ENCODE measurements around the gene DEPDC5.

Gene DEPDC5

DNA sequence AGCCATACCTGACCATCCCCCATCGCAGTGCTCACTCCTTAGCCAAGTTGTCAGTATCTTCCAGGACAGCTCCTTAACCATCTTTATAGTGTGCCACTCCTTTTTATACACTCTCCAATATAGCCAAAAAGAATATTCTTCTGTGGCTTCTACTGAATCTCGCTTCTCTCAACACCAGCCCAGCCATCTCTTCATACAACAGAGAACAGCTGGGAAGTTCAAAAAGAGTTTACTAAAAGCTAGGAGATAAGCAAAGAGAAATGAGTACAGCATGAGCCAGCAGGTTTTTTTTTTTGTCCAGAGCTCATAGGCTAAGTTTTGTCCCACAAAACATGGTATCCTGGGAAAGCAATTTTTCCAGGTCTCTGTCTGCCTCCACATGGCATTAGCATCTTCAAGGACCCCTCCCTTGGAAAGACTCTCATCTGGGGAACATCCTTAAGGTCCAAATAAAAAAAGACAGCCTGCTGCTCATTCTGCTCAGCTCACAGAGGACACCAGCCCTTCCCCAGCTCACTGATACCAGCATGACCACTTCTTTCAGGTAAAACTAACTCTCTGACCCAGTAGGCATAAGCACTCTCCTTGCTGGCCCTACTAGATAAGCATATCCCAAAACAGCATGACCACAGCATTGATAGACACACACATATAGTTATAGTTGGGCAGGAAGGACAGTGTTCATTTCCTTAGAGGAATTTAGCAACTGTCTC lies 141.7 kb downstream of the DEPDC5 start:
- DNase-seq (ENCODE audit: low spot score), result no peak

DNA sequence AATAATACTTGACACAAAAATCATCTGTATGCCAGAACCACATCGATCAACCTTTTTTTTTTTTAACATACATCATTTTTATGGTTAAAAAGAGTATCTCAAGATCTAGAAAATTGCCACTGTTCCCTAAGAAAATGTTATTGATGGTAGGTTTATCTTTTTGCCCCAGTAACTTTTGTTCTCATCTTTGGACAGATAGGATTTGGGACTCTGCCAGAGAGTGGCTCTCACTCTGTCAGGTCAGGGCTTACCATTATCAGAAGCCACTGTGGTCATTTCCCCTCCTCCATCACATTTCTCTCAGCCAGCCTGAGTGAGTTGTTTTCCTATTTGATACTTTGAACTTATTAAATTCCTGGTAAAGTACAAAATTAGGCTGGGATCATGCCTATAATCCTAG lies 142.7 kb downstream of the DEPDC5 start:
- DNase-seq (ENCODE audit: low spot score), result no peak

DNA sequence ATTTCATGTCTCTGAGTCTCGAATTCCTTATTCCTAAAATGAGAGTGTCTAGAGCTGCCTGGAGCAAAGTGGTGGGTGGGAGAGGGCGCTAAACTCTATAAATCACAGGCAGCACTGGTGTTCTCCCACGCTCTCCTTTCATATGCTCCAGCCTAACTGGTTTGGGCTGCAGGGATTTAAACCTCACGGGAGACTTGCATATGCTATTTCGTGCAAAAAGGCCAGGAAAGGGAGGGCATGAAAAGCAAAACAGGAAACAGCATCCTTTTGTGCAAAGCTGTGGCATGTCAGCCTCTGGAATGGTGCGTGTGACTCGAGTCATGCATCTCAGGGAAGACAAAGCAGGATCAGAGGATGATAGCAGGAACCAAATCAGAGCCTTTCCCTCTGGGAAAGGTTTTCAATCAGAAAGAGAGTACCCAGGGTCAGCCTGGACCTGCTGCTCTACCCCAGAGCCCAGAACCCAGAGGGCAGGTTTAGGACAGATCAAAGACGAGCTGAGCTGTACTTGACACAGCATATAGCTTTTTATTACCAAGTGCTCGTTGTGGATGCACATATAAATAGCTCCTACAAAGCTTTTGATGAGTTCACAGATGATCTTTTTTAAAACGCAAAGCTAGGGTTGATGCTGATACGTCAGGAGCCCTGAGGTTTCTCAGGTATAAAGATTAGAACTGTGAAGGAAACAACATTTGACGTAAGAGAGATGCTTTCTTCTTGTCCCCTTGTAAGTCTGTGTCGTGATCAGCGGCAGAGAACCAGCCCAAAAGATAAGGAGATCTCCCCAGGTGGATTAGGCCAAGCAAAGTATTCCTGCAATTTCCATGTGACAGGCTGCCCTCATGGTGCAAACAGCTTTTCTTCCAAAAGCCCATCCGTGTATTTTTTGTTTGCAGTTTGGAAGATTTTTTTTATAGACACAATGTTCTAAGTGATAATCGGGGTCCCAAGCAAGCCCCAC lies 144.3 kb downstream of the DEPDC5 start:
- no peak for DNase-seq (ENCODE audit: low spot score)

DNA sequence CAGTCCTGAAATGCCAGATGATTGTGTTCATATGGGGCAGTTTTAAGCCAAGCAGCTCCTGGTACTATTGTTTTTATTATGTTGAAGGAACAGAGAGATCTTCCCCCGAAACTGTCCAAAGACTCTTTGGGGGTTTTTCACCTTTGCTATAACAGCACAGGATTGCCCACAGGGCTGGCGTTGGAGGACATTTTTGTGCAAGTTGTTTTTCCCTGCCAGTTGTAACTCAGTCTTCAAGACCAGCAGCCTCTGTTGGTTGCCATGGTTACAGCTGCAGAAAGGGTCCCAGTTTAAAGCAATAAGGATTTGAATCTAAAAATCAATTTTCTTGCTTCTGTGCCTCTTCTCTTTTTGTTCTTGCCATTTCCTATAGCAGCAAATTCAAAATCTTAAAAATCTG lies 145.1 kb downstream of the DEPDC5 start:
- no peak for DNase-seq (ENCODE audit: low spot score)

DNA sequence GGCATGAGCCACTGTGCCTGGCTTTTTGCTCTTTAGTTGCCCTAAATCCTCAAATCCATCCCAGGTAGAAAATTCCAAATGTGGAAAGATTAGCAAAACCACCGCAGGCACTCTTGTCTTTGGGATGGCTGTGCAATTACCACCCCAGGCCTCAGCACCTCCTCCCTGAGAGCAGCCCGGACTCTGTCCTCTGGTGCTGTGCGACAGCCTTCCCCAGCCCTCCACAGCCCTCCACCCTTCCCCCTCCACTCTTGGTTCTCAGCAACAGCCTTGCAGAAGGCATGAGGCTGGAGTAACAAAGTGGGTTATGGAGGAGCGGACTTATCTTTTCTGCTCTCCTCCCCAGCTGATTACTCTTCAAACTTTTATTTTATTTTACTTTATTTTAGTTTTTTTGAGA lies 145.8 kb downstream of the DEPDC5 start:
- no peak for DNase-seq (ENCODE audit: low spot score)

DNA sequence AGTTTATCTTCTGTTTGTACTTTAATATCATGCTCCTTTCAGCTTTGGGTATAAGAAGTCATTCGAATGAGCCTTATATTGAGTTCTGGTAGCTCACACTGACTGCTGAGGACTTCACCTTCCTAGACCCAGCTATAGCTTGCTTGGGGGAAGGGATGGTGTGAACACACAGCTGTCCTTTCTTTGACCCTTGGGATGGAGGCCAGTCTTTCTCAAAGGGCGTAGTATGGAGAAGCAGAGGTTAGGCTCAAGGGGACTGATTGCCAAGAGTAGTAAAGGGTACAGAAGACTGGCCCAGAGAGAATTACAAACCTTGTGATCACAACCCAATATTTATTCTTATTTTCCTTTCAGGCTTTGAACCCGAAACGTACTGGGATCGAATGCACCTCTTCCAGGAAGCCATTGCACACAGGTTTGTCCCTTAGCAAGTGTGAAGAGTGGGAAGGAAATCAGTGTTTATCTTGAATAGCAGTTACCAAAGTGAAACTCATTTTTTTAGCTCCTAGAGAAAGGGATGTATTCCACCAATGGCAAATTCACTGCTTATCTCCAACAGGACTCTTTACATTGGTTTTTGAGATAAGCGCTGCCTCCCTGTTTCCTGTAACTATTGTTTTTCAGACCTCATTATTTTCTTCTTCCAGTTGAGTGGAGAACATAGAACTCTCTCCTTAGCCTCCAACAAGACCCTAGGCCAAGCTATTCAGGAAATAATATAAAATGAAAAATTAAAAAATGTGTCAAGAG lies 147.7 kb downstream of the DEPDC5 start:
- no peak for DNase-seq (ENCODE audit: low spot score)

DNA sequence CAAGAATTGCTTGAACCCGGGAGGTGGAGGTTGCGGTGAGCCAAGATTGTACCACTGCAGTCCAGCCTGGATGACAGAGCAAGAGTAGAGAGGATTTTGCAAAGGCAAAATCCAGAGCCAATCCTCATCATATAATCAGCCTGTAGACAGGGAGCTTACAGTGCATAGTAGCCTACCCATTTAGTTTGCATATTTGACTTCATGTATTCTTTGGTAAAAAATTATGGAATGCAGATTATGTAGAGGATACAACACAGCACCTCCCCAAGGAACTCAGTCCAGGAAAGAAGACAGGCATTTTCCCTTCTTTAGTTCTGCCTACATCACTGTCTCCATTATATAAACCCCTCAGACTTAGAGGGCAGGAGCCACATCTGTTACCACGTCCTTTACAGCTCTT lies 150.8 kb downstream of the DEPDC5 start:
- no peak for DNase-seq (ENCODE audit: low spot score)

DNA sequence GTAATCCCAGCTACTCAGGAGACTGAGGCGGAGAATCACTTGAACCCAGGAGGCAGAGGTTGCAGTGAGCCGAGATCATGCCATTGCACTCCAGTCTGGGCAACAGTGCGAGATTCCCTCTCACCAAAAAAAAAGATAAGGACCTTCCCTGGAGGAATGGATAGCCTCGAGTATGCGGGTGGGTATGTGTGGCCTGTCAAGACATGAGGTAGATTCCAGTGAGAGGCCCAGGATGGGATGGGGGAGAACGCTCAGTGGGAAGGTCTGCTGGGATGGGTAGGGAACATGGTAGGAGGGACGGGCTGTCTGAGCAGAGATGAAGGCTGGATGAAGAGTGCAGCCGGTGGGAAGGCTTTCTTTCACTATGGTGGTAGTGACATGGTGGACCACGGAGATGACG lies 151.5 kb downstream of the DEPDC5 start:
- no peak for DNase-seq (ENCODE audit: low spot score)

DNA sequence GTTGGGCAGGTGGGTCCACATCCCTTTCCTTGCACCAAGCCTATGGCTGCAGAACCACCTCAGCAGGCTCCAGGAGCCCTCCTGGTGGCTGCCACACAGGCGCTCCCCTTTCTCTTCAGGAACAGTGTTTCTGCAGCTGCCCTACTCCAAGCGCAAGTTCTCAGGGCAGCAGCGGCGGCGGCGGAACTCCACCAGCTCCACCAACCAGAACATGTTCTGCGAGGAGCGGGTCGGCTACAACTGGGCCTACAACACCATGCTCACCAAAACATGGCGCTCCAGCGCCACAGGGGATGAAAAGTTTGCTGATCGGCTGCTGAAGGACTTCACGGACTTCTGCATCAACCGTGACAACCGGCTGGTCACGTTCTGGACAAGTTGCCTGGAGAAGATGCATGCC lies 152.3 kb downstream of the DEPDC5 start:
- no peak for DNase-seq (ENCODE audit: low spot score)

DNA sequence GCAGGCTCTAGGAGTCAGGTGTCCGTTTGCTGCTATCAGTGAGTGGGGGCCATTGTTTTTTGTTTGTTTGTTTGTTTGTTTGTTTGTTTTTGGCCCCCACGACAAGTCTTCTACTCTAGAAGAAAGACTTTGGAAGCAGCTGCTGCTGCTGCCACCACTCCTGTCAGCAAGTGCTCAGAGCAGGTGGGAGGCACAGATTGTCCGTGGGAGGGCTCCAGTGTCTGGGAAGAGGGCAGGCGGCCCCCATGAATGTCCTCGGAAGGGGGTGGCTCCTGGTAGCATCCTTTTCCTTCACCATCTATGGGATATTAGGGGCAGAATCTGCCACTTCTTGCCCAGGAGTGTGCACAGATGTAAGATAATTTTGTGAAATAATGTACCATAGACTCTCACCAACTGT lies 152.8 kb downstream of the DEPDC5 start:
- no peak for DNase-seq (ENCODE audit: low spot score)

DNA sequence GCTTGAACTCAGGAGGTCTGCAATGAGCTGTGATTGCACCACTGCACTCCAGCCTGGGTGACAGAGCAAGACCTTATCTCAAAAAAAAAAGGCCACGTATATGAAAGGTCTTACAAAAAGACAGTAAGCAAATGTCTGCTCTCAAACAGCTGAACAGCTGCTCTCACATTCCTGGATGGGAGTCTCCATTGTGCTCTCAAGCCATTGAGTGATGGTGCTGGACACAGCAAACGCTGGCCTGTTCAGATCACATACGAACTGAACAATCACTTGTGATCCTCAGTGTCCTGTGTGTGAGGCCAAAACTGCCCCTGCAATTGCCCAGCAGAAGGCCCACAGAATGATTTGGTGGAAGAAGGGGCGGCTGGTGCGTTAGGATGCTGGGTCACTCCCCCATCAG lies 156.2 kb downstream of the DEPDC5 start:
- no peak for DNase-seq (ENCODE audit: low spot score)

DNA sequence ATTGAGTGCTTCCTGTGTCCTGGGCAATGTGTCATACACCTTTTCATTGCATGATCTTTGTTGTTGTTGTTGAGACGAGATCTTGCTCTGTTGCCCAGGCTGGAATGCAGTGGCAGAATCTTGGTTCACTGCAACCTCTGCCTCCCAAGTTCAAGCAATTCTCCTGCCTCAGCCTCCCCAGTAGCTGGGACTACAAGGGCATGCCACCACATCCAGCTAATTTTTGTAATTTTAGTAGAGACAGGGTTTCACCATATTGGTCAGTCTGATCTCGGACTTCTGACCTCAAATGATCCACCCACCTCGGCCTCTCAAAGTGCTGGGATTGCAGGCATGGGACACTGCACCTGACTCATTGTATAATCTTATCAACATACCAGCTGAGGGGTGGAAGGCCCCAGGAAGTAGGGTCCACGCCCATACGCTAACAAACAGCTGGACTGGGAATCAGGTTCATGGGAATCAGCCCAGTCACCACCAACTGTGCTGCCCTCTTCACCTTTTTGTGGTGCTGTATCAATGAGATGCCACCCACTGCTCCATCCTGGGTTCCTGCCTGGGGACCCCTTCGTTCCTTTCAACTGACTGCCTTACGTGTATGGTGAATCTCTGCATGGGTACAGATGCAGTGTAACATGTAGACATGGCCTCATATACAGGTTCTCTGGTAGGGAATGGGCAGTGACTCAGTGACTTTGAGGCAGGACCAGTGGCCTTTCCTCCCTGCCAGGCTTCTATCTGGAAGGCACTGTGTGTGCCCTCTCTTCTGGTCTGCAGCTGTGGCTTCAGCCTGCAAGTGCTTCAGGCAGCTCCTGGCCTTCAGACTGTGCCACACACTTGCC lies 158.0 kb downstream of the DEPDC5 start:
- no peak for DNase-seq (ENCODE audit: low spot score)

DNA sequence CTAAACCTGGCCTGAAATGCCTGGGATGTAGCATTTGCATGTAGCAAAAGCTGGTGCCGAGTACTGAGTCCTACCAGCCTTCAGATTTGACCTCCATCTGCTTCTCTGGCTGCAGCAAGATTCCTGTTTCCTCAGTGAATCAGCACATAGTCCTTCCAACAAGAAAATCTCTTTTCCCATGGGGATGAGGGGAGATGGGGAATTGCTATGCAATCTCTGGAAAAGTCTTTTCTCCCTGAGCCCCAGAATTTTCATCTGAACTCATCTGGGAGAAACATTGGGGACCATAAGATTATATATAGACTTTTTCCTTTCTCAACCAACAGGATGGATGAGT lies 158.6 kb downstream of the DEPDC5 start:
- DNase-seq (ENCODE audit: low spot score), result no peak

DNA sequence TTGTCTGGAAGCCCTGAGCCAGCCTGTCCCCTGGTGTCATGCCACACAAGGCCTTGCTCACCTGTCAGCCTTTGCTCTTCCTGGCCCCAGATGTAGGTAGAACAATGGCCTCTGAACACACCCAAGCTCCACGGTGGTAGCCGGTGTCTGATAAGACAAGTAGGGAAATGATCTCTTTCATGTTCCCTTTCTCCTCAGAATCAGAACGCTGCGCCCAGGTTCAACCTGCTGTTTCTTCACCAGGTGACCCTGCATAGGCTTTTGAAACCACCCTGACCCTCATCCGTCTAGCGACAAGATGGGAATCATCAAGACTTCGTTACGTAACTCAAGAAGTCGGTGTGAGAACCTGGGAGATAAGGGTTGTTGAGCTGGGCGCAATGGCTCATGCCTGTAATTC lies 161.8 kb downstream of the DEPDC5 start:
- no peak for DNase-seq (ENCODE audit: low spot score)

DNA sequence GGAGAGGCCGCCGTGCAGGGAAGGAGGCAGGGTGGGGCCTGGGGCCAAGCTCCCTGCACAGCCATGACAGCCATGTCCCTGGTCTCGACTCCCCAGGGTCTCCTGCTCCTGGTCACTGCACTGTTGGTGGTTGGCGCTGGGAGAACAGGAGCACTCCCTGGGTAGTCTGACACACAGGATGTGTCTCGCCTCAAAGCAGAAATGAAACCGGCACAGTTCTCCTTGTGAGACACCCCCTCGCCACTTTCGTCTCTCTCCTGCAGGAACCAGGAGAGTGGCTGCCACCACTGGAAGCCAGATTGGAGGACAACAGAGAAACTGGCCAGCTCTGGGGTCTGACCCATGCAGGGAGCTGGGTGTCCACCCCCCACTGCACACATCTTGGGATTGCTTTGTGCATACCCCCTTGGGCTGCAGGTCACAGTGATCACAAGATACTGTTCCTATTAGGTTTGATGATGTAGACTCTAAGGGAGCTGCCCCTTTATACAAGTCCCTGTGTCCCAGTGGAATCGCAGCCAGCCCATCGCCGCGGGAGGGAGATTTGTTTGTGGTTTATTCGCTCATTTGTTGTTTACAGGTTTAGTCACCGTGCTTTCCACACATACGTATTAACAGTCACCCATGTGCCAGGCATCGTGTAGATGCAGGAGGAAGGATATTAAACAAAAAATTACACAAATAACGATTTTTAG lies 163.6 kb downstream of the DEPDC5 start:
- no peak for DNase-seq (ENCODE audit: low spot score)

DNA sequence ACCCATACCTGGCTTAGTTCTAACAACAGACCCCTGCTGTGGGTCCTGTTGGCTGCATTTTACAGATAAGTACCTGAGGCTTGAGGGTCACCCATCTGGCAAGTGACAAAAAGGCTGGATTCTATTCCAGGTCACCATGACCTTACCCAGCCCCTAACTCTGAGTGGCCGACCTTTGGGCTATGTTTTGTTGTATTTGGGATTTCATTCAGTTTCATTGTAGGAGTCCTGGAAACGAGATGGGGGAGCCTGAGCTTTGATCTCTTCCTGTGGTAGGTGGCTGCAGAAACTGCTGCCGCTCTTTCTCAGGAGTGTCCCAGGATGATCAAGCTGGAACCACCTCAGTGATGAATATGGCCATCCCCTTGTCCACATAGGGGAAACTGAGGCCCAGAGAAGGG lies 165.9 kb downstream of the DEPDC5 start:
- no peak for DNase-seq (ENCODE audit: low spot score)

DNA sequence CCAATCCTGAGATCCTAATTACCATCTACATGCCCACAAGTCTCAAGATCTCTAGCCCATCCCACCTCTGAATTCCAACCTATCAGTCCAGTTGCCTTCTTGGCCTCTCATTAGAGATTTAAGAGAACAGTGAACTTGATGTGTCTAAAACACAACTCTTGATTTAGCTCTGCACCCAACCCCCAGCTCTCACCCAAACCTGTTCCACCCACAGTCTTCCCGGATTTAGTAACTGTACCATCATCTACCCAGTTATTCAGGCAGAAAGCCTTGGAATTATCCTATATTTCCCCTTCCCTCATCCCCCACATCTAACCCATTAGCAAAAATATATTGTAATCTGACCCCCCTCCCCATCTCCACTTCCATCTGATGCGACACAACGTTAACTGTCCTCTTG lies 166.5 kb downstream of the DEPDC5 start:
- no peak for DNase-seq (ENCODE audit: low spot score)

DNA sequence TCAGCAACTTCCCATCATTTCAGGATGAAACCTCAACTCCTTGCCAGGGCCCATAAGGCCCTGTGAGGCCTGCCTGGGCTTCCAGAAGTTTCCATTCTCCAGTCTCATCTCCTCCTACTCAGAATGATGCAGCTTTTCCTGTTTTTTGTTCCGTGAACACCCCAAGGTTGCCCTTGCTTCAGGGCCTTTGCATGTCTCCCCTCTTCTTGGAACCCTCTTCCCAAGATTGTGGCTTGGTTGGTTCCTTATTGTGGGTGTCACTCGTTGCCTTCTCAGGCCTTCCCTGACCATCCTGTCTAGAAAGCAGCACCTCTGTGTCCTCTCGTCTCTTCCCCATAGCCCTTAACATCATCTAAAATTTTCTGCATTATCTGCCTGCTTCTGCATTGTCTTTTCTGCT lies 167.3 kb downstream of the DEPDC5 start:
- DNase-seq (ENCODE audit: low spot score), result no peak

DNA sequence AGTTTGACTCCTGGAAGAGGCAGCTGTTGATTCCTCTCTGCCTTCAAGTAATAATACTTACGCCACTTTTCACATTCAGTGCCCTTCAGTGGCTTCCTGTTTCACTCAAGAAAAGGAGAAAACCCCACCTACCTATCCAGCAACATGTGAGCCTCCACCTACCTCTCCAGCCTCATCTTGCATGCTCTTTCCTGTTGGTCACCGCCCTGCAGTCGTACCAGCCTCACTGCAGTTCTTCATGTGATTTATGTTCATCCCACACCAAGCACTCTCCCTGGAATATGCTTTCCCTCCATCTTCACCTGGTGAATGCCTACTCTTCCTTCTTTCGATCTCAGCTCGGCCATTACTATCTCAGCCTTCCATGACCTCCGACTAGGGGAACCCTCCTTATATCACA lies 168.7 kb downstream of the DEPDC5 start:
- no peak for DNase-seq (ENCODE audit: low spot score)

DNA sequence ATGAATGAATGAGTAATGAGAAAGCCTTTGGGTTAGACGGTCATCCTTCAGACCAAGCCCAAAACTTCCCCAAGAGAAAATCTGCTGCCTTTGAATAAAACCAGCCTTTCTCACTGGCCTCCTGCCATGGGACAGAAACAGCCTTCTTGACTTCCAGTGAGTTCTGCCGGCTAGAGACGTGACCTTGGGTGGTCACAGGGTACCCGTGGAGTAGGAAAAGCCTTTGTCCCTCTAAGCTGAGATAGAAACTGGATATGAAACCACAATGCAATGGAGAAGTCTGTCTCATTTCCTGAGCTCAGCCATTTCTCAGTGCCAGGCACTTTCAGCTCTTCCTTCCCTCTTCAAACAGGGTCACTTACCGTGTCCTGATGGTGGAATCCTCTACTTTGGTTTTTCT lies 169.3 kb downstream of the DEPDC5 start:
- DNase-seq (ENCODE audit: low spot score), result no peak

DNA sequence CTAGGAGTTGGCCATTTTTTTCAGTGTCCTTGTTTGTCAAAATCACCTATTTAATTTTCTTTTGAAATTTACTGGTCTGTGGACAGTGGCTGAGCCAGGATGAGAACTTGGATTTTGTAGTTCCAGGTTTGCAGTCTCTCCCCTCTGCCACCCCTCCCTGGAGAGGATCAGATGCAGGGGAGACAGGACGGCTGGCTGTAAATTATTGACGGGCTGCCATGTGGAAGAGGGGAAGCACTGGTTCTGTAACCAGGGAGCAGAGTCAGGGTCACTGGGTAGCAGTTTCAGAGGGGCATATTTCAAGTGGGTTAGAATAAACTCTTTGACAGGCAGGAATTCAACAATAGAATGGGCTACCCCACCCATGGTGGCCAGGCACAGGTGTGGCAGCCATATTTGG lies 169.9 kb downstream of the DEPDC5 start:
- DNase-seq (ENCODE audit: low spot score), result no peak

Measured in iPS-NIHi11 (cell line).